Kidney (tissue), 14 donors: ENCODE data around the gene CBR3. TPM values are rescaled to one million over a fixed set of nuclear protein-coding genes. Genes with fewer than 3 reads are reported as not detected.
A peak's percentile ranks its signal among the peaks of the same experiment; 100 is the strongest.

ENCODE experiments used
- DNase-seq, 5 donors: peaks; one replicate each; pipeline ENCODE4 v3.0.0-alpha.2; 2013 to 2020
- FAIRE-seq: peaks from 2 replicates; lab custom pipeline; 2012; peaks lifted over from hg19 to GRCh38; lab: Jason Lieb, UNC
- H3K27ac ChIP-seq, 2 donors: one replicate each; pipeline ENCODE4 v1.7.0; 2013; ENCODE audit warnings: low read depth in 2 of 2, low read length in 2 of 2, inconsistent platforms in 1 of 2
- H3K27me3 ChIP-seq: one replicate; pipeline ENCODE4 v1.7.1; 2013; ENCODE audit warnings: low read length, inconsistent platforms; ENCODE audit not compliant: control insufficient read depth, insufficient read depth
- H3K36me3 ChIP-seq, 3 donors: one replicate each; pipeline versions ENCODE4 v1.7.0 to v1.7.1; 2013; ENCODE audit warnings: low read length in 3 of 3, control low read depth in 1 of 3, inconsistent platforms in 1 of 3; ENCODE audit not compliant: insufficient read depth in 3 of 3, control insufficient read depth in 2 of 3
- H3K4me1 ChIP-seq, 3 donors: one replicate each; pipeline versions ENCODE4 v1.7.0 to v1.7.1; 2013; ENCODE audit warnings: low read length in 3 of 3, inconsistent platforms in 1 of 3, low read depth in 1 of 3; ENCODE audit not compliant: control insufficient read depth in 2 of 3, insufficient read depth in 2 of 3
- H3K4me3 ChIP-seq, 3 donors: one replicate each; pipeline versions ENCODE4 v1.7.0 to v1.8.1; 2013; ENCODE audit warnings: low read length in 3 of 3, control low read depth in 1 of 3, inconsistent platforms in 1 of 3
- H3K9ac ChIP-seq, 3 donors: one replicate each; pipeline versions ENCODE4 v1.7.0 to v1.7.1; 2013; ENCODE audit warnings: low read length in 3 of 3, control low read depth in 1 of 3, inconsistent platforms in 1 of 3
- H3K9me3 ChIP-seq, 3 donors: one replicate each; pipeline versions ENCODE4 v1.7.0 to v1.7.1; 2013; ENCODE audit warnings: low read length in 3 of 3, control low read depth in 1 of 3, inconsistent platforms in 1 of 3; ENCODE audit not compliant: control insufficient read depth in 2 of 3, insufficient read depth in 1 of 3
- intact Hi-C: fragments of 100-400 bp; cut with DNase I; formaldehyde crosslinking; loops from one replicate; pipeline ENCODE4 v1.11.1; 2022
- polyA plus RNA-seq: library from polyadenylated mRNA; stranded (reverse); fragments of 350-450 nt; fragmentation: Illumina TruSeq; extraction: RNeasy Lipid Tissue Mini Kit (QIAGEN cat#74804); gene quantifications from one replicate; pipeline ENCODE4 v1.2.3, GENCODE V29; 2014; ENCODE audit warnings: low read depth, low replicate concordance; ENCODE audit not compliant: insufficient read depth
- total RNA-seq: library from RNA; stranded (reverse); fragmentation: NEBNext Ultra II Directional; extraction: Animal tissue kit (Norgen Biotek cat#: 25700); gene quantifications from one replicate; pipeline ENCODE4 v1.2.1, GENCODE V29; 2021
- TF ChIP-seq, protein P1 (sequence below): IDR thresholded peaks from 3 replicates; pipeline ENCODE4 v1.5.1; 2012; ENCODE audit warnings: mild to moderate bottlenecking, moderate library complexity, borderline replicate concordance; ENCODE audit not compliant: insufficient read depth; ENCODE audit errors: extremely low read depth
- donor health status: control.
- donor health status: control.
- donor health status: control.
- donor health status: control.
- donor health status: control.
- donor health status: DM: yes; HTN: yes; CAD: no.
- donor health status: Normal renal cell carcinoma (clear cell type).

CBR3 gene
- total and polyA plus RNA-seq, 2 donors from 2014 or later: 2.6 to 5.9 TPM

DNA sequence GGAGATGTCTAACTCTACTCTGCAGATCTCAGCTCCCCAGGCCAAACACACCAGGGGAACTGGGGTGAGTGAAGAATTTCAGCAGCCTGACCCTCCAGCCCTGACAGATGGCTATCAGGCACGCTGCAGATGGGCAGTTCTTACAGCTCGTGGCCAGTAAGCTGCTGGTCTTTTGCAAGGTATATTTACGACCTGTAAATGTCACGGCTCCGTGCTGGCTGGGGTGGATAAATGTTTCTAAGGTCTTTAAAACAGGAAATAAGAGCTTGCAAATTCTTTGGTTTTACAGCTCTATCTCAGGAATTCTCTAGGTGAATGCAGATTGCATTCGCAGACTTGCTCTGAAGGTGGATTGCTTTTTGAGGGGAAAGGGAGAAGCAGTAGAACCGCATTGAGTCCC, 31.8 kb downstream of the CBR3 start:
- Histone ChIP-seq H3K4me1 (peaks cover 0 to 7% (median 0%) of the 10 kb centered on the region in 3 donors), H3K36me3 (no peaks in the 10 kb centered on the region), H3K9me3 (no peaks in the 10 kb centered on the region), H3K4me3 (no peak overlapping the region), H3K27ac (peak overlapping the region in 1 of 2 donors; percentile 57), H3K27me3 (no peaks in the 10 kb centered on the region), H3K9ac (no peak overlapping the region)
- TF ChIP-seq, protein P1, sequence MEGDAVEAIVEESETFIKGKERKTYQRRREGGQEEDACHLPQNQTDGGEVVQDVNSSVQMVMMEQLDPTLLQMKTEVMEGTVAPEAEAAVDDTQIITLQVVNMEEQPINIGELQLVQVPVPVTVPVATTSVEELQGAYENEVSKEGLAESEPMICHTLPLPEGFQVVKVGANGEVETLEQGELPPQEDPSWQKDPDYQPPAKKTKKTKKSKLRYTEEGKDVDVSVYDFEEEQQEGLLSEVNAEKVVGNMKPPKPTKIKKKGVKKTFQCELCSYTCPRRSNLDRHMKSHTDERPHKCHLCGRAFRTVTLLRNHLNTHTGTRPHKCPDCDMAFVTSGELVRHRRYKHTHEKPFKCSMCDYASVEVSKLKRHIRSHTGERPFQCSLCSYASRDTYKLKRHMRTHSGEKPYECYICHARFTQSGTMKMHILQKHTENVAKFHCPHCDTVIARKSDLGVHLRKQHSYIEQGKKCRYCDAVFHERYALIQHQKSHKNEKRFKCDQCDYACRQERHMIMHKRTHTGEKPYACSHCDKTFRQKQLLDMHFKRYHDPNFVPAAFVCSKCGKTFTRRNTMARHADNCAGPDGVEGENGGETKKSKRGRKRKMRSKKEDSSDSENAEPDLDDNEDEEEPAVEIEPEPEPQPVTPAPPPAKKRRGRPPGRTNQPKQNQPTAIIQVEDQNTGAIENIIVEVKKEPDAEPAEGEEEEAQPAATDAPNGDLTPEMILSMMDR: no peak
- peak in 4 of 5 donors; percentile 56 to 80 (median 69) for DNase-seq
- intact Hi-C loops: no loop called here
- FAIRE-seq: no peak

DNA sequence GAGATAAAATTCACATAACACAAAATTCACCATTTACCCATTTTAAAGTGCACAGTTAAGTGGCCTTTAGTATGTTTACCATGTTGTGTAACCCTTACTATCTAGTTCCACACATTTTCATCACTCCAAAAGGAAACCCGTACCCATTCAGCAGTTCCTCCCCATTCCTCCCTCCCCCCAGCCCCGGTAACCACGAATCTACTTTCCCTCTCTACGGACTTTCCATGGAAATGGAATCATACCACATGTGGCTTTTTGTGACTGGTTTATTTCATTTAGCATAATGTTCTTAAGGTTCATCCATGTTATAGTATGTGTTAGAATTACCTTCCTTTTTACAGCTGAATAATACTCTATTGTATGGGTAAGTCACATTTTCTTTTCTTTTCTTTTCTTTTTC, 32.7 kb downstream of the CBR3 start:
- H3K27me3 ChIP-seq: no peaks in the 10 kb centered on the region
- TF ChIP-seq, protein P1: no peak
- intact Hi-C loops: no loop called here
- no peak overlapping the region for H3K27ac ChIP-seq
- FAIRE-seq (no peak), DNase-seq (no peak)
- H3K9me3 ChIP-seq: no peaks in the 10 kb centered on the region
- no peaks in the 10 kb centered on the region for H3K36me3 ChIP-seq
- peaks cover 0 to 7% (median 0%) of the 10 kb centered on the region in 3 donors for H3K4me1 ChIP-seq
- no peak overlapping the region for H3K9ac ChIP-seq
- no peak overlapping the region for H3K4me3 ChIP-seq

DNA sequence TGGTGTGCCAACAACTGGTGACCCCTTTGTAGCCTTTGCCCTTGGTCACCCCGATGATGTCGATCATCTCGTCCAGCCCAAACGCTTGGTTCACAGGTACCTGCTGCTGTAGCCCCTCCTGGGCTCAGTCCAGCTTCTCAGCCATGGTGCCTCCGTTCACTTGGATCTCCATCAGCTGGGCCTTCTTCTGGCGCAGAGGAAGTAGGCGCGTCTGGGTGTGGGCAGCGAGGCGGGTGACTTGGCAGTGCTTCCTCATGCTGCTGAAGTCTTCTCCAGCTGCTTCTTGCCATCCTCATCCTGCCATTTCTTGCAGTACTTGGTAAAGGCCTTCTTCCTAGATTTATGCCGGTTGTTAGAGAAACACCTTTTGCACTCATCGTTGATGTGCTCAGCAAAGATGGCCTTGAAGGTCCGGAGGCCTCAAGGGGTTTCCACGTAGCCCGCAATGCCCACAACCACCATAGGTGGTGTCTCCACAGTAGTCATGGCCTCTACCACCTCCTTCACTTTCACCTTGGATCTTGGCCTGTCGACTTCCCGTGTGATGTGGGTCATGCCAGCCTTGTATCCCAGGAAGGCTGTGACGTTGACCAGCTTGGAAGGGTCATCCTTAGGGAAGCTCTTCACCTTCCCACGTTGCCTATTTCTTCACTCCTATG, 34.7 kb downstream of the CBR3 start:
- intact Hi-C loops: no loop called here
- TF ChIP-seq, protein P1: no peak
- no peak overlapping the region for H3K27ac ChIP-seq
- H3K4me1 ChIP-seq: no peaks in the 10 kb centered on the region
- DNase-seq (no peak), FAIRE-seq (no peak)
- H3K27me3 ChIP-seq: no peaks in the 10 kb centered on the region
- H3K4me3 ChIP-seq: no peak overlapping the region
- no peaks in the 10 kb centered on the region for H3K36me3 ChIP-seq
- no peak overlapping the region for H3K9ac ChIP-seq
- no peaks in the 10 kb centered on the region for H3K9me3 ChIP-seq
